GM10847 (cell line): ENCODE results near the gene AP4S1.

Source experiments
- POLR2A ChIP-seq: IDR thresholded peaks from 2 replicates; pipeline ENCODE4 v1.6.1; 2011; ENCODE audit not compliant: insufficient read length; ENCODE audit errors: extremely low read depth

Gene AP4S1

GRCh38 chr14:31092160-31092708 lies 66.8 kb downstream of the AP4S1 start:
- no peak for TF ChIP-seq POLR2A

DNA sequence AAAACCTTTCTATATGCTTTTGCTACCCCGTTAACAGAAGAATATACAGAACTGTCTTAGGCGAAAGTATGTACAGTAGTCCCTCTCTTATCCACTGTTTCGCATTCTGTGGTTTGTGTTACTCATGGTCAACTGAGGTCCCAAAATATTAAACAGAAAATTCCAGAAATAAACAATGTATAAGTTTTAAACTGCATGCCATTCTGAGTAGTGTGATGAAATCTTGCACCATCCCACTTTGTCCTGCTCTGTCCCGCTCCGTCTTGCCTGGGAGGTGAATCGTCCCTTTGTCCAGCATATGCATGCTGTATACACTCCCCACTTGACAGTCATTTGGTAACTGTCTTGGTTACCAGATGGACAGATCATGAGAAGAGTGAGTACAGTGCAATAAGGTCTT lies 70.8 kb downstream of the AP4S1 start:
- no peak for TF ChIP-seq POLR2A

- no peak for TF ChIP-seq POLR2A
Measured at GRCh38 chr14:31097081-31097480, 71.6 kb downstream of the AP4S1 start.

DNA sequence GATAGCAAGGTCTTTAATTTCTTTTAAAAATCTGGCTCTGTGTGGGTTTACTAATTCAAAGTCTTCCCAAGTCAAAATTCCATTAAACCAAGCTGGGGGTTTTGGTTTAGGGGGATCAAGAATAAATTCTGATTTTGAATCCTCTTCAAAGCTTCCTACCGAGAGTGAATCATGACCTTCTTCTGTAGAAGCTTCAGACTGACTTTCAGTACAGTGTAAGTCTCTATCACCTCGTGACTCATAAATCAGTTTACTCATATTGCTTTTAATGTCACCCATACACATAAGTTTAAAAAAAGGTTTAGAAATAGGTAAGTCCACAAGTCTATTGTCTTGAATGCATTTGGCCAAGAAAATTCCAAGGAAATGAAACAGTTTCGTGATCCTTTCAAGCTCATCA lies 81.3 kb downstream of the AP4S1 start:
- TF ChIP-seq POLR2A: no peak

DNA sequence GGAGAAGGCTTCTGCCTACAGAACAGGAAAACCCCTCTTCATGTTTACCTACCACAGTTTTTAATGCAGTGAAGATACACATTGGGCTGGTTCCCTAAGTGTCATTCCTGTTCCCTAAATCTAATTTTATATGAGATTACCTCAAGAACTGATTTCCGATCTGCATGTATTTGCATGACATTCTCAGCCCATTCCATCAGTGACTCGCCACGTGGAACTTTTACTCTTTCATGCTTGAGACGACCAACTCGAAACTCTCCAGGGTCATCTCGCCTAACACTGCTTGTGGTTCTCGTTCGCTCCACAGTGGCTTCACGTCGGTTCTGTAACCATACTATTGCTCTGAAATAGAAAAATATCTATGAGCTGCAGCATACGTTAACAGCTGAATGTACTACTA lies 83.8 kb downstream of the AP4S1 start:
- no peak for TF ChIP-seq POLR2A

GRCh38 chr14:31110872-31111271 lies 85.4 kb downstream of the AP4S1 start:
- TF ChIP-seq POLR2A: no peak

- no peak for TF ChIP-seq POLR2A
Measured at GRCh38 chr14:31113794-31114193, 88.3 kb downstream of the AP4S1 start.

GRCh38 chr14:31118892-31119291 lies 93.4 kb downstream of the AP4S1 start:
- no peak for TF ChIP-seq POLR2A

DNA sequence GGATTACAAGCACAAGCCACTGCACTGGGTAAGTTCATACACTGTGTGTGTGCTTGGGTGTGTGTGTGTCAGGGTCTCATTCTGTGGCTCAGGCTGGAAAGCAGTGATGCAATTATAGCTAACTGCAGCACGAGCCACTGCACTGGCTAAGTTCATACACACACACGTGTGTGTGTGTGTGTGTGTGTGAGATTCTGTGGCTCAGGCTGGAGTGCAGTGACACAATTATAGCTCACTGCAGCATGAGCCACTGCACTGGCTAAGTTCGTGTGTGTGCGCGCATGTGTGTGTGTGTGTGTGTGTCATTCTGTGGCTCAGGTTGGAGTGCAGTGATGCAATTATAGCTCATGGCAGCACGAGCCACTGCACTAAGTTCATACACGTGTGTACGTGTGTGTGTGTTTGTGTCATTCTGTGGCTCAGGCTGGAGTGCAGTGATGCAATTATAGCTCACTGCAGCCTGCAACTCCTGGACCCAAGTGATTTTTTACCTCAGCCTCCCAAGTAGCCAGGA lies 96.7 kb downstream of the AP4S1 start:
- no peak for TF ChIP-seq POLR2A

- TF ChIP-seq POLR2A: no peak
Measured at GRCh38 chr14:31122921-31123320, 97.5 kb downstream of the AP4S1 start.

GRCh38 chr14:31124197-31124596 lies 98.7 kb downstream of the AP4S1 start:
- no peak for TF ChIP-seq POLR2A

- no peak for TF ChIP-seq POLR2A
Measured at GRCh38 chr14:31125231-31125630, 99.8 kb downstream of the AP4S1 start.

DNA sequence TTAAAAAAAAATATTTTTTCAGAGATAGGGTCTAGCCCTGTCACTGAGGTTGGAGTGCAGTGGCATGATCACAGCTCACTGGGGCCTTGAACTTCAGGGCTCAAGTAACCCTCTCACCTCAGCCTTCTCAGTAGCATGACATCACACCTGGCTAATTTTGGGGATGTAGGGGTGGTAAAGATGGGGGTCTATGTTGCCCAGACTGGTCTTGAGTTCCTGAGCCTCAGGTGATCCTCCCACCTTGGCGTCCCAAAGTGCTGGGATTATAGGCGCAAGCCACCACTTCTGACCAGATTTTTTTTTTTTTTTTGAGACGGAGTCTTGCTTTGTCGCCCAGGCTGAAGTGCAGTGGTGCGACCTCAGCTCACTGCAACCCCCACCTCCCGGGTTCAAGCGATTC lies 101.2 kb downstream of the AP4S1 start:
- TF ChIP-seq POLR2A: no peak

GRCh38 chr14:31127690-31128089 lies 102.2 kb downstream of the AP4S1 start:
- no peak for TF ChIP-seq POLR2A

- no peak for TF ChIP-seq POLR2A
Measured at GRCh38 chr14:31128601-31129526, 103.4 kb downstream of the AP4S1 start.

- TF ChIP-seq POLR2A: no peak
Measured at GRCh38 chr14:31133133-31133532, 107.7 kb downstream of the AP4S1 start.
